CD4-positive, alpha-beta T cell treated with Interleukin-6 for 4 hours (primary cell): ENCODE measurements around the gene HACE1.

Source experiments
- DNase-seq: peaks from one replicate; pipeline ENCODE4 v3.0.0-alpha.2; 2020; ENCODE audit warnings: mixed read lengths

Gene HACE1

DNA sequence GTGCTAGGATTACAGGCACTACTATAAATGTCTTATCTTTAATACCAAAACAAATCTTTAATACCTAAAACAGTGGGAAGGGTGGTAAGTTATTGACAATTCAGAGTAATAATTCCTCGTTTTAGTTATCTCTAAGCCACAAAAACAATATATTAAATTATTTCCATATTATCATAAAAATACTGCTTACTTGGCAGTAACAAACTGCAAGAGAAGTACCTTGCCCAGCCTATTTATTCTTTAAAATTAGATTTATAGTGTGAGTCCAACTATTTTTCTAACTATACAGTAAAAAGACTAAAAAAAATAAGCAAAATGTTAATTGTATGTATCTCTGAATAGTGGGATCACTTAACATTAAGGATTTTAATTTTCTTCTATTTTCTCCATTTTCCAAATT lies 123.2 kb downstream of the HACE1 start:
- no peak for DNase-seq

DNA sequence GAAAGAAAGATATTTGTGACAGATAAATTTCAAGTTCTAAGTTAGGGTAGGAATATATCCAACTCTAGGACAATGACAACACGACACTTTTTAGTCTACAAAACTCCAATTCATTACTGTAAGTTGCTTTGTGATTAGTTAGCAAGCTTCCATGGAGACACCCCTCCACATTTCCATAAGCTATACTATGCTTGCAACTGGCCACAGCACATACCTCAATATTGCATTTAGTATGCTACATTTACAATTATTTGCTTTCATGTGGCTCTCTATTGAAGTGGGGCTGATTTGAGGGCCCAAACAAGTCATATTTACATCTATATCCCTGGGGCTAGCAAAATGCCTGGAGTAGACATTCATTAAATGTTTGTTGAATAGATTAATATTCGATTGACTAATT lies 129.3 kb downstream of the HACE1 start:
- DNase-seq: no peak

DNA sequence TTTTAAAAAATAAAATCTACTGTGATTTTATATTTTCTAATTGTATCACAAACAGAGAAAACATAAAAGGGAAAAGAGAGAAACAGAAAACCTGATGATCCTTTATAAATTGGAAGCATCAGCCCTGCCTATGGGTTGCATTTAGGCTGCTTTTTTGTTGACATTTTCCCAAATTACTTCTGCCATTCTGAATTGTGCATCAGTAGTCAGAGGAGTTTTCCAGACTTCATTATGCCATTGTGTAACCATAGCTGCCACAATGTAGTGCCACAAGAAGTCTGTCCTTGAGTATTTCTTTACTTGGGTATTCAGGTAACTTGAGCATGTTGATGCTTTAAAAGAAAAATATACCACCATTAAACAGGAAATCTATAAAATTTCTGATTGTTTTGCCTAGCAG lies 130.3 kb downstream of the HACE1 start:
- DNase-seq: no peak

DNA sequence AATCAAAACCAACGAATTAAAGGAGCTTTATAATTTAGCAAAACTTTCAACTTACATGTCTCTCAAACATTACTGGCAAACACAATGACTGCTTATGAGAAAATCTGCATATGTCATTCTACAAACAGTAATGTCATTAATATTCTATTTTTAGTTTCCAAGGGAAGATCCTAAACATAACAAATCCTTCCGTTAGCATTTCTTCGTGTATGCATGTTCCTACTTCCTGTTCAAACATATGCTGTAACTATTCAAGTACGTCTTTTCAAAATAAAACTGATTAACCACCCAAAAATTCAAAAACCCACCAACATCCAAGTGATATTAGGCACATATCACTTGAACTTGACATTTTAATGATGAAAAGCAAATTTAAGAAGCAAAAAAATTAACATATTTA lies 131.3 kb downstream of the HACE1 start:
- no peak for DNase-seq

DNA sequence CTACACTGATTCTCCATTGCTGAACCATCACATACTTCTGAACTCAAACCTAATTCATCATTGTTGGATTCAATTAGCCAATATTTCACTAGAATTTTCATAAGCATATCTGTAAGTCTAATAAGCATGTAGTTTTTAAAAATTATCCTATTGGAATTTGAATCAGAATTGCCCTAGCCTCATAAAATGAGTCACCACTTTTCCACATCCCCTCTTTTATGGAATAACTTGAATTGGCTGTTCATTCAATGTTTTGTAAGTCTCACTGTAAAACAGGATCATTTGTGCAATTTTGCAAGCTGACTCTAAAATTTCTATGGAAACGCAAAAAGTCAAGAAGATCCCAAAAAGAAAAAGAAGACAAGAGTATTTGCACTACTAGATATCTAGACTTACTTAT lies 141.0 kb downstream of the HACE1 start:
- no peak for DNase-seq

DNA sequence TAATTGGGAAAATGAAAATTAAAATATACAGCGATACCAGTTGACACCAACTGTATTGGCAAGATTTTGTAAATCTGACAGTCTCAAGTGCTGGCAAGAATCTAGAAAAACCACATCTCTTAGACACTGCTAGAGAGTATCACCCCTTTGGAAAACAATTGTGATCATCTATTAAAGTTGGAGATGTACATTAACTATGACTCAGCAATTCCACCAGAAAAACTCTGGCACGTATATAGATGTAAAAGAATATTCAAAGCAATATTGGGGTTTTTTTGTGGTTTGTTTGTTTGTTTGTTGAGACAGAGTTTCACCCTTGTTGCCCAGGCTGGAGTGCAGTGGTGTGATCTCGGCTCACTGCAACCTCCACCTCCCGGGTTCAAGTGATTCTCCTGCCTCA lies 142.9 kb downstream of the HACE1 start:
- DNase-seq: no peak

DNA sequence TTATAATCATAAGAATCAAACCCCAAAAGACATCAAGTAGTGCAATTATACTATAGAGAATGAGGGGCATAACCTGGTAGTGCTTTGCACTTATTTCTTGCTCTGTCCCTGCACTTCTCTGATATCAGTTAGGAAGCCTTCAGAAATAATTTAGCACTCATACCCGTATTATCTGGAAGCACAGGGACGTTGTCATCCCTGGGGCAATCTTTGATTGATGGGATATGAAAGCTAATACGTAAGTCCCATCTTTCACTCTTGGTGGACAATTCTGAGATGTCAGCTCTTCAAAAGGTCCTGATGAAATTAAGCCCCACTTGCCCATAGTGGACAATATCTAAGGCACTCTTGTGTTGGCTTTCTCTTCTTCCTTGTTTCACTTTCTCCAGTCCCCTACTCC lies 144.9 kb downstream of the HACE1 start:
- no peak for DNase-seq

DNA sequence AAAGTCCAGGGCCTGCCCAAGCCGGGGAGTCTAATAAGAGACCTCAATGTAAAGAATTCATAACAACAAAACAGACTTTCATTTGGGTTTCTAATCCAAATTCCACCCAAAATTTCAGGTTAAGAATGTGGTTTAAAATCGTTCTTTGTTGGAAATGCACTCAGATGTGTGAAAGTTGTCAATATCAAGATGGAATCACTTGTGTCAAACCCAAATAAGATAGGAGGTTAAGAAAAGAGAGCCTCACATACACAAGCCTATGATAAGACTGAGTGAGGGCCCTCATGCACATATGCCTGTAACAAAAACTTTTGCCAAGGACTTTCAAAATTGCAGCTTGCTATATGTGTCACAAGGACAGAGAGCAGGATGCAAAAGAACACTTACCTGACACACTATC lies 145.7 kb downstream of the HACE1 start:
- no peak for DNase-seq

DNA sequence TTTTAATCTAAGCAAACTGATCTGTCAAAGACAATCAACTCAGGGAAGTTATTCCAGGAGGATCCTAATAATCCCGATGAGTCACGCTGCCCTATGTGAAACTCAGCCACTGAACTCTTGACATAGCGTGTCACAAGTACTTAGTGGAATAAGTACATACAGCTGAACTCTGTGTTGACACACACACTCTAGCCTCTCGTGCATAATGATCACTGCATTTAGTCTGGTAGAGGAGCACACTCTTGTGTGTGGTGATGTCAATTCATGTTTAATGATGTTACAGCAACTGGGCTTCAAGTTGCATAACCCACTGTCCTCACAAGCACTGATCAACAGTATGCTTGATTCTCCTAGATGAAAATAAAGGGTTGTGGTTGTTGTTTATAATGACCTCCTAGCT lies 148.3 kb downstream of the HACE1 start:
- no peak for DNase-seq

DNA sequence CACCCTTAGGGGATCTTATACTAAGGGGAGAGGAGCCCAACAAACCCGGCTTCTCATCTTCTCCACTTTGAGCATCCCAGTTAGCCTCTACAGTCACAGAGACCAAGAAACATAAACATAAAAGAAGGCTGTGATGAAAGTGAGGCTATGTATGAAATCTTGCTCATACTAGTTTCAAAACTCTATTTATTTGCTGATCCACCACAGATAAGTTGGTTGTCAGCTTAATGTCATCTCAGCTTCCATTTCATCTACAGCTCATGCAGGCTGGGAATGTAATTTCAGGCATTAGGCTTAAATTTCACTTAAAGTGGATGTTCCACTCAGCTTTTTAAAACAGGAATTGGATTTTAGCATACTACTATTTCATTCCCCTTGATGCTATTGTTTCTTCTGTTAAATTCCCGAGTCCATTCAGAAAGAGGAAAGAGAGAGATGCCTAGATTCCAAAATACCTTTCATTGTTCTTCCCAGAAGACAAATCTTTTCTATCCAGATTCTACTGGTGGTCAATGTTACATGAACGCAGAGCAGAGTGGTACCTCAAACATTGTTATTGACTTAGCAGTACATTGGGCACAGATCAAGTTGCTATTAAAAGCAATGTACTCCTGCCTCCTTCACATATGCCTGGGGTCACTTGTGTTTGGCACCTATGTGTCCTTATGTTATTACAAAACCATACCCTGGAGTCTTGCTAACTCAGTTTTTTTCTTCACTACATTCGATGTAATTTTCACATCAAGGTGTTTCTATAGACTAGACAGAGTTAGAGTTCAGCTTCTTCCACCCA lies 149.0 kb downstream of the HACE1 start:
- no peak for DNase-seq

DNA sequence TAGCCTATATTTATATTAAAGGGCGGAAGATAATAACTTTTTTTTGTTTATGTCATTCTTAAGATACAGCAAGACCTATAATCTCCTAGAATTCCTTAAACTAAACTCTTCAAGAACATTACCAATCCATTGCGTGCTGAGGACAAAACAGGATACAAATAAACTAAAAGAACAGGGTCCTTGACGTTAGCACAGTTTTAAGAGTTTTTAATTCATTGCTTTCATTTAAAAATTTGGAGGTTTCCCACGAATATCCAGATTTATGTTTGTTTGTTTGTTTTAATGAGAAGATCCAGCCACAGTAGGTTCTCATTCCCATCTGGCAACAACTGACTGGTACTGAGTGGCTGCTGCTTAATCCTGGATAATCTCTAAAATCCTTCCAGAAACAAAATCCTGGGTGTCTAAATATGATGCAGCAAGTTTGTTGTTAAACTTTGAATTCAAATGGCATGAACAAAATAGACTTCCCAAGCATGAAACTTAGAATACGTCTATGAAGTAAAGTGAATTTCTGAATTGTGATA lies 153.7 kb downstream of the HACE1 start:
- DNase-seq: no peak

DNA sequence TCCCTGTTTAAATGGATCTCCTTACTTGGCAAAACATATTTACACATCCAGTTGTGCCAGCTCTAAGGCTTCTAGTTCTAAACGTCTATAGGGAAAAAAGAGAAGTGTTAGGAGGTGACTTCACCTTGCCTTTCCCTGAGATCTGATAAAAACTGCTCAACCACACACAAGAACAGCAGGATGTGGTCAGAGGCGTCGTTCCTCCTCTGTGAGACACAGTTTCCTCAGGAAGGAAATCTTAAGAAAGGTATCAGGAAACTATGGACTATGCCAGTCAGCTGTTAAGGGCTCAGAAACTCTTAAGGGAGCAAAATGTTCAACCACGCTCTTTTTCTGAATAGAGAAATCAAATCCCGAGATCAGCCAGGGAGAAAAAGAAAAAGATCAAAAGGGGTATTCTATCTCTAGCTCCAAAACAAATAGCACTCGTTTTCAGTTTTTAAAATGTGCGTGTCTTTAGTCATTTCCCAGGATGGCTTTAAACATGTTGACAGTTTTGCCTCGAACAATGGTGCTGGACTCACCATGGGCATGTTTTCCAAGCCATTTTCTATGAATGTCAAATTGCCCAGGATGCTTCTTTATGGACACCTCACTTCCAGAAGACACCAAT lies 154.5 kb downstream of the HACE1 start:
- DNase-seq: peak; percentile 54

DNA sequence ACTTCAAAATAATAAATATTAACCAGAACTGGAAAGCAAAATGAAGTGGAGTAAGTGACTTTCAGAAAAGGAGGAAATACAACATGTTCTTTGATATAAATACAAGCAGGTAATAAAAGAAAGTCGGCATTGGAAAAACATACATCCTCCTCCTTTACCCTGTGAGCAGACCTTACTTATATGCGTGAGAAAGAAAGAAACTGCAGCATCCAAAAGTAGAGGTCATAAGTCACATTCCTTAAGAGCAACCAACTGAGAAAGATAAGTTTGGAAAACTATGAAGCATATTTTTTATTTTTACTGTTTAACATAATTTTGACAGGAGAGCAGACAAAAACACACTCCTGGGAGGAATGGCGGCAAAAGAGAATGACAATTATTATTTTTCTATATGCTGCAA lies 155.5 kb downstream of the HACE1 start:
- no peak for DNase-seq

DNA sequence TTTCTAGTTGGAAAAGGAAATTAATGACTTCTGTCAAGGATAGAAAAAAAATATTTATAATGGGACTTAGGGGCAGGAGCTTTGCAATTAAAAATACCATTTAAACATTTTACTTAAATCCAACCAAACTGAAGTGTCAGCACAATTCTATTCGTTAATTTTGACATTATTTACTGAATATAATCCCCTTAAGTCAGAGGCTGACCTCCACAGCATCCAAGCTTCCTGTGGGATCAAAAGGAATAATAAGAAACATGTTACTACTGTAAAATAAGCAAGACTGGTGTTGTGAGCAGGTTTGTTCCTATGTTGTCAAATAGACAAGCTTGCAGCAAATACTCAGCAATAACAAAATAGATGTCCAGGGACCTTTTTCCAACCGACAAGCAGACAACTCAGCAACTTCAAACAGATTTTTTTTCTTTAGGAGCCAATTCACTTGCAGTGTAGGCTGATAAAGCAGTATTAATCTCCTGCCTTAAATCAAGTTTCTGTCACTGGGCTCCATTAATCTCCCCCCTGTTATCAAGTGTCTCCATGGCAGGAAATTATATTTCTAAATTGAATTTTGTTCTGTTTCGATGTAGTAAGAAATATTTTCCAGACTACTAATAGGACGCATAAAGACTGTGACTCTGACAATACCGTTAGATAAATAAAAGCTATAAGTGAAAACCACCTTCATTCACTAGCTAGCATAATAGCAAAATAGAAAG lies 157.4 kb downstream of the HACE1 start:
- no peak for DNase-seq

DNA sequence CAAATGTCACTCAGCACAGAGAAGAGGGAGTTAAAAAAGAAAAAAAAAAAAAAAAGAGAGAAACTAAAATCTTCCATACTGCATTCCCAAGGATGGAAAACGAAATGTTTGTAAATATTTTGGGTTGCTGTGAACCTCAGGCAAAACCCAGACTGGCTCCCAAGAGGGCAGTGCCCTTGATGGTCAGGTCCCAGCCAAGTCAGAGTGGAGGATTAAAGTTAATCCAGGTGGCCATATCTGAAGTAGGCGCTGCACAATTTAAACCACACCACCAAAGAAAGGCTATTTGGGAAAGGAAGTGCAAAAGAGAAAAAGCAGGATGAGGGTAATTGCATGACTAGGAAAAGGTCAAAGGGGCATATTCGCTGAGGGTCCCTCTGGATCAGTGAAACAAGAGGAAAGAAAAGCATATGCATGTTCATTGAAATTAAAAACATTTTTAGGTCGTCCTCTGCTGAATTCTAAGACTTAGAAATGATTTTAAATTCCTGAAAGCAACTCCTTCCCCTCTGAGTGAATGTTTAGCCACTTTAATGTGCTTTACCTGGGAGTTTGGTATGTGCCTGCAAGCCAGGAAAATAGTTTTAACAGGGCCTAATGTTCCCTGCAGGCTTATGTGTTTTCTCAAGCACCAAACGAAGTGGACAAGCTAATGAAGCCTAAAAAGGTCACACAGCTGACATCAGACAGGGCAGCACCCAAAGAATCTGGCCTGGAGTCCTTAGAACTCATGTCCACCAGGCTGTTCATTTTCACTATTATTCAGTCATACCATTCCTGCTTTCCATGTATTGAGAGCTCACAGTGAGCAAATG lies 159.1 kb downstream of the HACE1 start:
- no peak for DNase-seq

DNA sequence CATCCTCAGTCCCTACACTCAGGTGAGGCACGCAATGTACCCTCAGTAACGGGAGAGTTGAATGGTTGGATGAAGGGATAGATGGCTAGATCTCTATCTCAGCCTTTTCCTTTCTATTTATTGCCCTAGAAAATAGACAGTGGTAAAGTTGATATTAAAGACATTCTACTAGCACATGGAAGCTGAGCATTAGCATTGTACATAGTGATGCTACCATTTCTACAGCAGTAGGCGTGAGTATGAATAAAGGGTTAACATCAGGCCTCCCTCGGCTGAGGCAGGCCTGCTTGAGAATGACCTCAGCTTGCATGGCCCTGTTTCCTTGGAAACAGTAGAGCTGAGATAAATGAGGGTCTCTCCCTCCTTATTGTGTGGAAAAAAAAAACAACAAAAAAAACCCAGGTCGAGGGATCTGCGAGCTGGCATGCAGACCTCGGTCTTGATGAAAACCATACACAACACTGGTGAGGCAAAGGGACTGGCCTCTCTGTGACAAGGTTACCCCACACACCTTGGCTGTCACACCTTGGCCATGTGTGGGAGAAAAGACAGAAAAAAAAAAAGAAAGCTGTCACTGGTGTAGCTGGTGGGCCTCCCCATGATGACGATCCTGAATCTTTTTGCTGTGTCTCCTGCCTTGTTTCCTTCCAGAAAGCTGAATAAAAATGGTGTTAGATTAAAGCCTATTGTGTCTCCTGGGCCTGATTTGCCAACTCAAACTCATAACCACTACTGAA lies 160.0 kb downstream of the HACE1 start:
- no peak for DNase-seq

DNA sequence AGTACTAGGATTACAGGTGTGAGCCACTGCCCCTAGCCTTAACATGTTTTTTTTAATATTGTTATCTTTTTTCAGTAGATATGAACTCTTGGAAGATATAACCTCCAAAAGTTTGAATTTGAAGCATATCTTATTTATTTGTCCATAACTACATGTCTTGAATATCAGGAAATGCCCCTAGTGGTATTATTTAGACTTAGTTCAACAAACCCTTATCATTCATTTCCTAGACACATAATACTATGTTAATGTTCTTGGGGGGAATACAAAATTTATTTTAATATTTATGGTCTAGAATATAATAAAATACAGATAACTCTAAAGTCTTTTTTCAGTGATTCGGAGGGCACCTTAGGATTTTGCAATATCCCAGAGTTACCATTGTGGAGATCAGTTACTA lies 160.7 kb downstream of the HACE1 start:
- DNase-seq: no peak

DNA sequence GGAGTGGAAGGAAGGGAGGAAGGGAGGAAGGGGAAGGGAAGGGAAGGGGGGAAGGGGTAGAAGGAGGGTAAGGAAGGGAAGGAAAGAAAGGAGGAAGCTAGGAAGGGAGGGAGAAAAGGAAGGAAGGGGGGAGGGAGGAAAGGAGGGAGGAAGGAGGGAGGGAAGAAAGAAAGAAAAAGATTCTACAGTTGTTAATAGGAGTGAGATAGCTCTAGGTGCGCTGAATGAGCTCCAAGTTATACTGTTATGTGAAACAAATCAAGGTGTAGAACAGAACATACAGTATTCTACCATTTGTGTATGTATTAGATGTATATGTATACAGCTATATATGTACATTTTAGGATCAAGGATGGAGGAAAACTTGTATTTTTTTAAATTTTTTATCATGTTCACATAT lies 167.7 kb downstream of the HACE1 start:
- no peak for DNase-seq

DNA sequence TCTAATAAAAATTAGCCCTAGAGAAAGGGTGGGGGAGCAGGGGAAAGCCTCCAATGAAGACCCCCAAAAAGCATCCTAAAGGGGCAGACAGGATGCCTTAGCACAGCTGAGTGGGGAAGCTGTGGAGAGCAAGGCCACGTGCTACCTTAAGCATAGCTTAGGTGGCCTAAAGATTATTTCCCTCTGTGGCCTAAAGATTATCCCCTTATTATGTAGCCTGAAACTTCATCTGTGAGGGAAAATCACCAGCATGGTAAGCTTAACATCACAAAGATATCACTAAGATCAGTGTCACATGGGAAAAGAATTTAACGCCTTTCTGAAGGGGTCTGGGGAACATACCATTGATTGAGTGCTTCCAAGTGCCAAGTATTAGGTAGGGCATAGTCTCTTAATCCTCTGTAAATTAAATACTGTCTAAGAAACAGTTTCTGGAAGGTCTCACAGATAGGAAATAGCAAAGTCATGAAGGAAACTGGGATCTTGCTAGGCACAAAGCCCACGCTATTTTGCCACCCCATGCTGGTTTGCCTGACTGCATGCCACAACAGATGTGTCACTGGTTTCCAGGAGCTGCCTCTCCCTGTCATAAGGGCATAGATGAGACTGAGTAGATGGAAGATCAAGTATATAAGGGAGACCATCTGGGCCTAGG lies 170.0 kb downstream of the HACE1 start:
- no peak for DNase-seq

DNA sequence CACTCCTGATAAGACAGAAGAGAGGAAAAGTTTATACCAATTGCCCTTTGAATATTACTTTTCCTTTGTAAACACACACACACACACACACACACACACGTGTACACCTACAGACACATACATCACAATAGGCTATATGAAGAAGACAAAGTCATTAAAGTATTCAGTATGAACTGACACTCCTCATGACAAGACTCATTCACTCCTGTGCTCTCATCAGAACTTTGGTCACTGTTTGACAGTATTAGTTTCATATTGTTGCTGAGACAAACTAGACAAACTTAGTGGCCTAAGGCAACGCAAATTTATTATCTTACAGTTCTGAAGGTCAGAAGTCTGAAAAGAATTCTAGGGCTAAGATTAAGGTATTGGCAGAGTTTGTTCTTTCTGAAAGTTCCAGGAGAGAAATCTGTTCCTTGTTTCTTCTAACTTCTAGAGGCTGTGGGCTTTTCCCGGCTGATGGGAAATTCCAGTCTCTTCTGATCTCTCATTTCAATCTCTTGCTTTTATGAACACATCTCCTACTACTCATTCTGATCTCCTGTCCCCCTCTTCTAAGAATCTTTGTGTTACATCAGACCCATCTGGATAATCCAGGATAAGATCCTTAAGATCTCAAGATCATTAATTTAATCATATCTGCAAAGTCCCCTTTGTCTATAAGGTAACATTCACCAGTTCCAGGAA lies 171.3 kb downstream of the HACE1 start:
- no peak for DNase-seq

DNA sequence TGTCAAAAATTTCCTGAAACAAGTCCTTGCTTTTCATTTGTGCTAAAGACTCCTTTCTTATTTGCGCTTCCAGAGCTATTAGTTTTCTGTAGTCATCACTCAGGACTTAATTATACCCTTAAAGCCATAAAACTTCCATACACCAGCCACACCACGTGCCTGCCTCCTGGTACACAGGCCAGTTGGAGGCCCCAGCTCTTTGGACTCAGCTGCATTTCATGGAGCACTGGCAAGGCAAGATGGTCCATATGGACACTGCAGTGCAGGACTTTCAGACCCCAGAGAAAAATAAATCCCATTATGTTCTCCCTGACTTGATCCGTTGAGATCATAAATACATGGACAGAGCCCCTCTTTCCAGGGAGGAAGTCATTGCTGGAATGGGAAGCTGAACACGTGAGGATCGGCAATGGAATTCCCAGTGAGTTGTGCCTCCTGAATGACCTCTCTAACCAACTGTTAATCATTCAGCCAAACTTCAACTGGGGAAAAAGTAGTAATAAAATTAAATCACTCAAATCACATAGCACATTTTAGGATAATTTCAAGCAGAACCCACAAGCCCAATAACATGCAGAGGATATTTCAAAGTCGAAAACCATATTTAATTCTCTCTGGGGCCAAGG lies 173.1 kb downstream of the HACE1 start:
- no peak for DNase-seq
